Dendritic cell treated with granulocyte-macrophage colony-stimulating factor and Interleukin-4, amounts not matched to agents 40 ng/mL and 50 ng/mL, for 4 days (primary cell): ENCODE results near the gene TBC1D24.
A peak's percentile ranks its signal among the peaks of the same experiment; 100 is the strongest.
"Not testable (repeated sequence)": the region's sequence is repeated elsewhere in the genome, so short reads cannot be mapped to it uniquely, and the experiment has no call there.

Source experiments
- H3K27ac Mint-ChIP-seq: one replicate; pipeline ENCODE4 v1.8.0; 2022; ENCODE audit warnings: mild to moderate bottlenecking, mixed read lengths
- H3K27me3 Mint-ChIP-seq: one replicate; pipeline ENCODE4 v1.8.0; 2022; ENCODE audit warnings: mild to moderate bottlenecking, mixed read lengths
- H3K36me3 Mint-ChIP-seq: one replicate; pipeline ENCODE4 v1.8.0; 2022; ENCODE audit warnings: low read depth, mixed read lengths
- H3K4me1 Mint-ChIP-seq: one replicate; pipeline ENCODE4 v1.8.0; 2022; ENCODE audit warnings: low read depth, mixed read lengths
- H3K4me3 Mint-ChIP-seq: one replicate; pipeline ENCODE4 v1.8.0; 2022; ENCODE audit warnings: mild to moderate bottlenecking, moderate library complexity, mixed read lengths
- H3K9me3 Mint-ChIP-seq: one replicate; pipeline ENCODE4 v1.8.0; 2022; ENCODE audit warnings: mixed read lengths
- intact Hi-C: fragments of 100-400 bp; cut with micrococcal nuclease; formaldehyde crosslinking; loops from one replicate; pipeline ENCODE4 v1.15.0; 2022

The TBC1D24 gene

DNA sequence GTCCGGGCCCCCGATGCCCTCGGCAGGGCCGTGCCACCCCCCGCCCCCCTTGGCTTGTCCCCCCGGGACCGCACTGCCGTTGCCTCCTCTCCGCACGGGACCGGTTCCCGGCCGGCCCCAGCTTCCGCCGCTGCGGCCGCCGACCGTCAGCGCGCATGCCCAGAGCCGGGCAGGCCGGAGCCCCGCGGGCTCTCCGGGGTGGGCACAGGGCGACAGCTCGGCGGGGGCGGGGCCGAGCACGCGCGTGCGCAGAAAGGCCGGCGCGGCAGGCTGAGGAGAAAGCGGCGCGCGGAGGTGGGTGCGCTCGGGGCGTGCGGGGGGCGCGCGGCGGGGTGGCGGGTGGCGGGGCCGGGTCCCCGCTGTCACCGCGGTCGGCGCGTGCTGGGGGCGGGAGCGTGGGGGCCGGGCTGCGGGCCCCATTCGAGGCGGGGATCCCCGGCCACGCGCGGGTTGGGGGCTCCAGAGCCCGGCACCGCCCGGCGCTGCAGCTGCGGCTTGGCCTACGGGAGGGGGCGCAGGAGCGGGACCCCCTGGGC lies at the start of gene TBC1D24:
TBC1D24 (plus strand) TSS at position 251 of the 536 bp plus-strand sequence. CDS start 21,022 bp downstream, outside the sequence.
- H3K36me3 Mint-ChIP-seq = peaks cover 16% of the 10 kb centered on the region
- peaks cover 30% of the 10 kb centered on the region for H3K27me3 Mint-ChIP-seq
- peak within 1 kb of the TSS; percentile 84 for H3K4me3 Mint-ChIP-seq
- H3K9me3 Mint-ChIP-seq = no peaks in the 10 kb centered on the region
- peak within 1 kb of the TSS; percentile 90 for H3K27ac Mint-ChIP-seq
- intact Hi-C loops = loop anchor here (2.0 kb wide), 1 partner anchor 26 kb away; no protein-coding TSS in a partner anchor
- H3K4me1 Mint-ChIP-seq = peaks cover 45% of the 10 kb centered on the region

DNA sequence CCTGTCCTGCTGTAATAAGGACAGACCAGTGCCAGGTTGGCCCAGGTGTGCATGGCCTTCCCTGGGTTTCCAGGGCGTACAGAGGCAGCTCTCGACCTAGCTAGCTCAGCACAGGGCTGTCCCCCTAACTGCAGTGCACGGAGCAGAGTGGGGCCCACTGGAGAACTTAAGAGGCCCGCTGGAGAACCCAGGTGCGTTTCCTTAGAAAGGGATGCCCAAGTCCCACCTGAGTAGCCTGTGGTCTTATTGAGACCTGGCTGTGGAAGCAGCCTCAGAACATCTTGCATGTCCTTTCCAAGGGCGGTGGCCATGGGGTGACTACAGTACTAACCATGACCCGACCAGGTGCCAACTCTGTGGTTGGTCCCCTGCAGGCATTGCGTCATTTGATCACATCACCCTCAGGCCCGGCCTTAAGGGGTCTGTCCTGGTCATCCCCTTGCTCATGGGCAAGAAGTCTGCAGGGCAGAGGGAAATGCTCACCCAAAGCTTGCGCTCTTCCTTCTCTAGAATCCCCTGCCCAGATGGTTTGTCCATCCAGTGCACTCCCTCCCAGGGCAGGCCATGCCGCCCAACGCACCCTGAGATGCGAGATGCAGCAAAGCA lies 49.0 kb upstream of the TBC1D24 start:
- peaks cover 23% of the 10 kb centered on the region for H3K4me1 Mint-ChIP-seq
- peaks cover 26% of the 10 kb centered on the region for H3K27me3 Mint-ChIP-seq
- H3K27ac Mint-ChIP-seq = no peak overlapping the region
- intact Hi-C loops = no loop called here
- H3K4me3 Mint-ChIP-seq = no peak overlapping the region
- no peaks in the 10 kb centered on the region for H3K9me3 Mint-ChIP-seq
- H3K36me3 Mint-ChIP-seq = no peaks in the 10 kb centered on the region

DNA sequence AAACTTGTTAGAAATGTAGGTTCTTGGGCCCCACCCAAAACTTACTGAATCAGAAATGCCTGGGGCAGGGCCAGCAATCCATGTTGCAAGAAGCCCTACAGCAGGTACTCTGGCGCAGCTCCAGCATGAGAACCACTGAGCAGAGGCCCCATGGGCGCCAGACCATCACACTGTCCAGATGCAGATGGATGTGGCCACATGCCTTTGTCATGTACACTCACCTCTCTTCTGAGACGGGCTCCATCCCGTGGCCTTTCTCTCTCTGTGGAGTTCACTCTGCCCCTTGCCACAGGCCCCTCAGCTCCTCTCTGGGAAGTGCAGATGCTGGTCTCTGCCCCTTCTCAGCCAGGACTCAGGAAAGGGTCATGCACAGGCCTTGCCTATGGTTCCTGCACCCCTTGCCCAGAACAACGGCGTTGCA lies 48.0 kb upstream of the TBC1D24 start:
- Mint-ChIP-seq H3K27ac (no peak overlapping the region), H3K4me3 (no peak overlapping the region), H3K27me3 (peaks cover 21% of the 10 kb centered on the region), H3K4me1 (peaks cover 23% of the 10 kb centered on the region), H3K36me3 (no peaks in the 10 kb centered on the region), H3K9me3 (no peaks in the 10 kb centered on the region)
- intact Hi-C loops = no loop called here

DNA sequence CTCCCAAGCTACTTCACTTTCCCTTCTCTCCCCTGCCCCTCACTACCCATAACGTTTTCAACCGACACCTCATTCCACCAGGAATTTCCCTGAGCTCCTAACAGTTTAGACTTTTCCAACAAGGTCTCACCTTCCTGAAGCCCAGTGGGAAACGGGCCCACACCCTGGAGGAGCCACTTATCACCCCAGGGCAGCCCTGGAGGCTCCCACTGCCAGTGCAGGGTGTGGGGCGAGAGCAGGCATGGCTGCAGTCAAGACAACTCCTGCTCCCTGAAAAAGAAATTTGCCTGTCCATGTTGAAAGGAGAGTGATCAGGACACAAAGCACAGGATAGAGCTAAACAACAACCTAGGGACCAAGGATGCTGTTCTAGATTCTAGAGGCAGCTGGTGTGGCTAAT lies 47.4 kb upstream of the TBC1D24 start:
- Mint-ChIP-seq H3K9me3 (no peaks in the 10 kb centered on the region), H3K4me1 (peaks cover 23% of the 10 kb centered on the region), H3K36me3 (peaks cover 3% of the 10 kb centered on the region), H3K27me3 (peaks cover 21% of the 10 kb centered on the region), H3K4me3 (no peak overlapping the region), H3K27ac (no peak overlapping the region)
- intact Hi-C loops = no loop called here

DNA sequence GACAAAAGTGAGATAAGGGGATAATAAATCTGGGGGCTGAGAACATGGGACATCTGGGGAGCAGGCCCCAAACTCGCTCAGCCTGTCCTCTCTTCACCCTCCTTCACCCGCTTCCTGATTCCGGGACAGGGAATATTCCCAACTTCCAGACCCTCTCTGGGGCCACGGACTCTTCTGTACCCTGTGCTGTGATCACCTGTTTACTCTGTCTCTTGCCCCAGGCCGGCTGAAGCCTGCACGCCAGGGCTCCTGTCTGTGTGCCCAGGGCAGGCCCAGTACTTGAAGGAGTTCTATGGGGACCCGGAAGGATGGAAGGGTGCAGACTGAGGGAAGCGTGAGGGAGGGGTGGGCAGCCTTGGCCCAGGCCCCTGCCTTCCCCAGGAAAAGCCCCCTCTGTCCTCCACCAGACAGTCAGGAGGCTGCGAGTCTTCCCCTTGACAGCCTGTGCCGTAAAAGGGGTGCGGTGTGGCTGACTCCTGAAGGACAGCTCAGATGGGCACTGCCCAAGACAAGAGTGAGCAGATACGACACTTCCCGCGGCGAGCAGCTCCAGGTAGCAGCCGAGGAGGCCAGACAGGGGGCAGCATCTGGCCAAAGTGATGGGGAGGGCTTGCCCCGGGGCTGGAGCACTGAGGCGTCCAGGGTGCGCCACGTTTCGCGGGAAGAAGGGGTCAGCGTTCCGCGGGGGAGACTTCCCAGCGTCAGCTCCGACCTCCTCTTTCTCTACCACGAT lies 46.7 kb upstream of the TBC1D24 start:
- H3K4me1 Mint-ChIP-seq = peaks cover 23% of the 10 kb centered on the region
- intact Hi-C loops = no loop called here
- H3K4me3 Mint-ChIP-seq = peak overlapping the region; percentile 73
- peaks cover 21% of the 10 kb centered on the region for H3K27me3 Mint-ChIP-seq
- H3K9me3 Mint-ChIP-seq = no peaks in the 10 kb centered on the region
- peak overlapping the region; percentile 60 for H3K27ac Mint-ChIP-seq
- H3K36me3 Mint-ChIP-seq = peaks cover 9% of the 10 kb centered on the region

DNA sequence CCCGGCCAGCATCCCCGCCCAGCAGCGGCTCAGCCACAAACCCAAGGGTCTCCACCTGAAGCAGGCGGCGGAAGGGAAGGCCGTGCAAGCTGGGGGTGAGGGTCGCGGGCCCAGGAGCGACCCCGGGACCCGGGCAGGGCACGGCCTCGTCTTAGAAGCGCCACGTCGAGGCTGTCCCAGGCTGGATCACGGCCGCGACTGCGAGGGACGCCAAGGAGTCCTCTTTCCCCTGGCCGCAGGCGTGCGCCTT lies 46.2 kb upstream of the TBC1D24 start:
- Mint-ChIP-seq H3K9me3 (no peaks in the 10 kb centered on the region), H3K4me3 (peak overlapping the region; percentile 73), H3K4me1 (peaks cover 23% of the 10 kb centered on the region), H3K27ac (peak overlapping the region; percentile 60), H3K27me3 (peaks cover 21% of the 10 kb centered on the region), H3K36me3 (peaks cover 14% of the 10 kb centered on the region)
- intact Hi-C loops = no loop called here

DNA sequence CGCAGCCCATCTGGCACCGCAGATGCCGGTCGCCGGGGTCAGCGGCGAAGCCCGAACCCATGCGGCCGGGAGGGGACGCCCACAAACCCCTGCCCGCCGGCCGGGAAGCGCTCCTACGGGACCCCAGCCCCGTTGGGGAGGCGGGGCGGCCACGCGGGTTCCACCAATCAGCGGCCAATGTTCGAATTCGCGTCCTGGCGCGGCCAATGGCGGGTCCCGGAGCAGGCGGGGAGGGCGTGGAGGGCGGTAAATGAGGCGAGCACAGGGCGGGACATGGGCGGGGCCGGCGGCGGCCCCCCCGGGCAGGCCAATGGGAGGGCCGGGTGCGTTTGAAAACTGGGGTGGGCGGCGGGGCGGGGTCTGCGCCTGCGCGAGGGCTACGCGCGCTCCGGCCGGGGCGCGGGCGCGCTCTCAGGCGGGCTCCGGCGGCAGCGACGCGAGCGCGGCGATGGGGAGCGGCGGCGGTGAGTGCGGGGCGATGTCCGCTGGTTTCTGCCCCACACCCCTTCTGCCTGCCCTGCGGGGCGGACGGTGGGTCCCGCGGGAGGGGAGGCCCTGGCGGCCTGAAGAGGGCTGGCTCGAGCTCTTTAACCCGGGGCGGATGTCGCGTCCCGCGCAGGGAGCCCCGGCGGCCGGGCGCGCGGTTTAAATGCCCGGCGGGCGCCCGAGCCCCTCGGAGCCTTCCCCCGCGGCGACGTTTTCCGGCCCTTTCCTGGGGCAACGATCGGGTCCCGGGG lies 45.7 kb upstream of the TBC1D24 start, which contains the start of gene CCNF:
CCNF (plus strand) TSS at position 414 of the 737 bp plus-strand sequence; CDS start at position 449, 35 bp downstream.
- peaks cover 23% of the 10 kb centered on the region for H3K4me1 Mint-ChIP-seq
- peak within 1 kb of the TSS; percentile 60 for H3K27ac Mint-ChIP-seq
- intact Hi-C loops = no loop called here
- H3K9me3 Mint-ChIP-seq = no peaks in the 10 kb centered on the region
- peaks cover 15% of the 10 kb centered on the region for H3K36me3 Mint-ChIP-seq
- H3K4me3 Mint-ChIP-seq = peak within 1 kb of the TSS; percentile 79
- peaks cover 21% of the 10 kb centered on the region for H3K27me3 Mint-ChIP-seq

DNA sequence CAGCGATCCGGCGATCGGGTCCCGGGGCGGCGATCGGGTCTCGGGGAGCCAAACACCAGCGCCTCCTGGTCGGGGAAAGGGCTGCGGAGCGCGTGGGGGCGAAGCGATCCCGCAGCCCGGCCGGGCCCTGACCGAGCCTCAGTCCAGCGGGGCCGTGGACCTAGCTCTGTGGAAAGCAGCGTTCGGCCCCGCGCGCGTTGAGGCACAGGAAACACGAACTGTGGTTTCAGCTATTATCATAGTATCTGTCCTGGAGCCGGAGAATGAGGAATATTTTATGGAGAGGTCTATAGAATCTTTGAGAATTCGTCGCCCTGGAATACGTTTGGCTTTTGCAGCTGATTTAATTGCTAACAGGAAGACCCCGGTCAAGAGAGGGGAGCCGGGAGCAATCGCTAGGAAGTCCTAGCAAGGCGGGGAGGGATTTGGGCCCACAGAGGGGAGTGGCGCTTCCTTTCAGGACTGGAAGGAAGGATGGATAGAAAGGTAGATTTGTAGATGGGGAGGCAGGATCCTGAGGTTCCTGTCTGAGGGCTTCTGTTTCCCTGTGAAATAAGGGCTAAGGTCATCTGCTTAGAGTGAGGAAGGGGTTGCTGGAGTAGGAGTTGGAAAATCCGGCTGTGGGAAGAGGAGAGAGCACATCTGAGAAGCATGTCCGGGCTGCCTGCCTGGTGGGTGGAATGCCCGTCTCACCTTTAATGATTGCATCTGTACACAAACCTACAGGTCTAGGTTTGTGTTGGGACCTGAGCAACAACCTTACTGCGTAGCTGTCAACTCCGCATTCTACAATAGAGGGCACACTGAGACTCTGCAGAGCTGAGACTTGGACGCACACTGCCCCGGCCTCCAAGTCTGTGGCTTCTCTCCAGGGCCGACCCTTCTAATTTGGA lies 44.9 kb upstream of the TBC1D24 start:
- Mint-ChIP-seq H3K4me3 (peak overlapping the region; percentile 79), H3K4me1 (peaks cover 23% of the 10 kb centered on the region), H3K36me3 (peaks cover 15% of the 10 kb centered on the region), H3K9me3 (no peaks in the 10 kb centered on the region), H3K27me3 (peaks cover 21% of the 10 kb centered on the region), H3K27ac (peak overlapping the region; percentile 41)
- intact Hi-C loops = no loop called here

DNA sequence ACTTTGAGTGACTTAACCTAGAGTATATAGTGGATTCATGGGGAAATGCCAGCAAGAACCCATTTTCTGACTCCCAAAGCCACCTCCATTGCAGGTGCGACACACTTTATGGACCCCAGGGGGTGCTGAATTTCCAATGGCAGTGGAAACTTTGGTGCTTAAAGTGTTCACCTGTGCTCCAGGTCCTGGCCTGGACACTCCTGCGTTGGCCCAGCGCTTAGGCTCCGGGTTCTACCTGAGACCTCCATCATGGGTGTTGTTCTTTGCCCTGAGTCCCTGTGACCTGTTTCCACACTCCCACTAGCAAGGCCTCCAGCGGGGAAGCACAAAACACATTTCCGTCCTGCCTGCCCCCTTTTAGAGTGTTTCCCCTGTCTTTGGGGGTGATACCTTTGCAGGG lies 42.6 kb upstream of the TBC1D24 start:
- H3K36me3 Mint-ChIP-seq = peaks cover 32% of the 10 kb centered on the region
- peaks cover 15% of the 10 kb centered on the region for H3K27me3 Mint-ChIP-seq
- H3K4me1 Mint-ChIP-seq = peaks cover 23% of the 10 kb centered on the region
- no peak overlapping the region for H3K27ac Mint-ChIP-seq
- H3K4me3 Mint-ChIP-seq = no peak overlapping the region
- intact Hi-C loops = no loop called here
- H3K9me3 Mint-ChIP-seq = no peaks in the 10 kb centered on the region

DNA sequence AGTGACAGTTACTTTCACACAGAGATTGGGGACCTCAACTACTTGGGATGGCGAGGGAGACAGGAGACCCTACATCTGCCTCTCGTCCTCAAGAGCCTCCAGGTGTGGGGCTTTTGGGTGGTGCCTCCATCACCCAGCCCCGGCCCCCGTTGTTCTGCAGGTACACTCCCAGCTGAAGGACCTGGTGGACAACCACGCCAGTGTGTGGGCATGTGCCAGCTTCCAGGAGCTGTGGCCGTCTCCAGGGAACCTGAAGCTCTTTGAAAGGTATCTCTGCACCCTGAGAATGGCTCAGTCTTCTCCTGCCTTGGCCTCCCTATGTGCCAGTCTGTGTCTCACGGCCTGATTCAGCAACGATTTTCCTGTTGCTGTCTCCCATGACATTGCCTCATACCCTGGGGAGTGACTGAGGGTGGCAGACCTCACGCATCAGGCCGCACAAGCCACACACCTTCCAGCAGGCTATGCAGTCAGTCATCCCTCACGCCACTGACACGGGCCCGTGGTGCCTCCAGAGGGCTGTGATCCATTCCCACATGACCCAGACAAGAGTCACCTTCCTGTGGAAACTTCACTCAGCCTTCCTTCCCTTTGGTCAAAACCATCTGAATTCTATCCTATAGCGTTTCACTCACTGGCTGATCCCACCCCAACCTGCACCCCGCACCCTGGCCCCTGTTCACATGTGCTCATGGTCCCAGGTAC lies 42.0 kb upstream of the TBC1D24 start:
- H3K36me3 Mint-ChIP-seq = peaks cover 39% of the 10 kb centered on the region

DNA sequence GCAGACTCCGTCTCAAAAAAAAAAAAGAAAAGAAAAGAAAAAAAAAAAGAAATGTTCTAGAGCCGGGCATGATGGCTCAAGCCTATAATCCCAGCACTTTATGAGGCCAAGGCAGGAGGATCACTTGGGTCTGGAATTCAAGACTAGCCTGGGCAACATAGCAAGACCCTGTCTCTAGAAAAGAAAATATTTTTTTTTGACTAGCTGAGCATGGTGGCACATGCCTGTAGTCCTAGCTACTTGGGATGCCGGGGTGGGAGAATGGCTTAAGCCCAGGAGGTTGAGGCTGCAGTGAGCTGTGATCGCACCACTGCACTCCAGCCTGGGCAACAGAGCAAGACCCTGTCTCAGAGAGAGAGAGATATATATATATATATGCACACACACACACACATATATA lies 39.7 kb upstream of the TBC1D24 start:
- H3K27ac Mint-ChIP-seq, intact Hi-C loops, H3K4me3 Mint-ChIP-seq, H3K4me1 Mint-ChIP-seq, H3K9me3 Mint-ChIP-seq, H3K27me3 Mint-ChIP-seq: not testable (repeated sequence)
- H3K36me3 Mint-ChIP-seq = peaks cover 62% of the 10 kb centered on the region

More for the DNA sequence above, 42.0 kb upstream of the TBC1D24 start:
- intact Hi-C loops = no loop called here
- Mint-ChIP-seq H3K27ac (no peak overlapping the region), H3K9me3 (no peaks in the 10 kb centered on the region), H3K4me3 (no peak overlapping the region), H3K27me3 (peaks cover 12% of the 10 kb centered on the region), H3K4me1 (peaks cover 21% of the 10 kb centered on the region)

DNA sequence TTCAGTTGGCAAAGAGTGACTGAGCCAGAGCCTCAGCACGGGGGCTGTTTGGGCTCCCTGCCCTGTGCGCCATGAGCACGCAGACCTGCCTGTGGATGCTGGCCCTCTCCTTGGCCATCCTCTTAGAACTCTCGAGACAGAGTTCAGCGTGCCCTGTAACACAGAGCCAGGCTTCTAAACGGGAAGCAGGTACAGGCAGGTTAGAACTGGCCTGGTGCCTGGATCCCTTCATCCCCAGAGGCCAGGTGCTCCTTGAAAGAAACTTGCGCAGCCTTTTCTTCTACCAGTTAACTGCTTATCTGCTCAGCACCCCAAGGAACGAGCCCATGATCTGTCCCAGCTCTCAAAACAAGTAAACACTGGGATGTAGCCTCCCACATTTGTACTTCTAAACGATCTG lies 38.8 kb upstream of the TBC1D24 start:
- Mint-ChIP-seq H3K9me3 (no peaks in the 10 kb centered on the region), H3K4me1 (no peaks in the 10 kb centered on the region), H3K27me3 (no peaks in the 10 kb centered on the region), H3K27ac (no peak overlapping the region), H3K4me3 (no peak overlapping the region), H3K36me3 (peaks cover 64% of the 10 kb centered on the region)
- intact Hi-C loops = no loop called here
